HepG2 (cell line): ENCODE results near the gene MTMR4. TPM values are rescaled to one million over a fixed set of nuclear protein-coding genes. Genes with fewer than 3 reads are reported as not detected.

ENCODE experiments used
- CENPT ChIP-seq: sonication (generic); formaldehyde crosslinking; IDR thresholded peaks from 2 replicates; pipeline ENCODE4 v1.8.0; 2022; ENCODE audit warnings: low read depth, mild to moderate bottlenecking, moderate library complexity, missing genetic modification reagents
- MAZ ChIP-seq, 2 experiments: sonication (generic) in 1 of 2; formaldehyde crosslinking in 1 of 2; IDR thresholded peaks; 2 replicates each; pipeline versions ENCODE4 v1.5.0 to v1.6.1; 2012 to 2020; ENCODE audit warnings: low read depth in 2 of 2, mild to moderate bottlenecking in 2 of 2, borderline replicate concordance in 1 of 2, improper control_type of control experiment in 1 of 2, low read length in 1 of 2, missing genetic modification reagents in 1 of 2, moderate library complexity in 1 of 2
- NPAS2 ChIP-seq: sonication (generic); formaldehyde crosslinking; IDR thresholded peaks from 2 replicates; pipeline ENCODE4 v1.8.0; 2022; ENCODE audit warnings: mild to moderate bottlenecking, missing genetic modification reagents, borderline replicate concordance
- NR2F6 ChIP-seq, 2 experiments: IDR thresholded peaks; 2 replicates each; pipeline ENCODE4 v1.6.1; 2016; ENCODE audit warnings: antibody characterized with exemption in 1 of 2, mild to moderate bottlenecking in 1 of 2
- PTBP1 ChIP-seq: fragments of 200-400 bp; formaldehyde crosslinking; IDR thresholded peaks from 2 replicates; pipeline ENCODE4 v1.6.1; 2018; ENCODE audit warnings: low read length, low read depth; ENCODE audit not compliant: poor library complexity, severe bottlenecking
- REXO4 ChIP-seq: sonication (generic); formaldehyde crosslinking; IDR thresholded peaks from 2 replicates; pipeline ENCODE4 v1.8.0; 2022; ENCODE audit warnings: missing genetic modification reagents, mild to moderate bottlenecking, borderline replicate concordance
- RORA ChIP-seq: sonication (generic); formaldehyde crosslinking; IDR thresholded peaks from 2 replicates; pipeline ENCODE4 v1.5.0; 2020; ENCODE audit warnings: mild to moderate bottlenecking, missing genetic modification reagents, moderate library complexity
- SAFB2 ChIP-seq: sonication (generic); formaldehyde crosslinking; IDR thresholded peaks from 2 replicates; pipeline ENCODE4 v1.5.1; 2020; ENCODE audit warnings: missing genetic modification reagents, low read depth, mild to moderate bottlenecking, borderline replicate concordance
- SMAD3 ChIP-seq: sonication (generic); formaldehyde crosslinking; IDR thresholded peaks from 2 replicates; pipeline ENCODE4 v1.4.0; 2020; ENCODE audit warnings: missing genetic modification reagents
- SMC3 ChIP-seq: IDR thresholded peaks from 2 replicates; pipeline ENCODE4 v1.6.1; 2011; ENCODE audit warnings: low read length, improper control_type of control experiment
- SP4 ChIP-seq: sonication (generic); formaldehyde crosslinking; IDR thresholded peaks from 2 replicates; pipeline ENCODE4 v1.8.1; 2023; ENCODE audit warnings: mild to moderate bottlenecking, missing genetic modification reagents
- SRY ChIP-seq: sonication (generic); formaldehyde crosslinking; IDR thresholded peaks from 2 replicates; pipeline ENCODE4 v1.8.0; 2022; ENCODE audit warnings: mild to moderate bottlenecking, missing genetic modification reagents
- TBL1XR1 ChIP-seq: fragments of 150-350 bp; IDR thresholded peaks from 2 replicates; pipeline ENCODE4 v1.6.1; 2014; ENCODE audit warnings: borderline replicate concordance, low read length; ENCODE audit not compliant: partially characterized antibody
- TP53 ChIP-seq: sonication (generic); formaldehyde crosslinking; conservative IDR thresholded peaks from 2 replicates; pipeline ENCODE4 v1.4.0; 2020; ENCODE audit warnings: missing genetic modification reagents
- ZBTB21 ChIP-seq: sonication (generic); formaldehyde crosslinking; IDR thresholded peaks from 2 replicates; pipeline ENCODE4 v1.4.0; 2020; ENCODE audit warnings: missing genetic modification reagents
- ZFP36L2 ChIP-seq: sonication (generic); formaldehyde crosslinking; IDR thresholded peaks from 2 replicates; pipeline ENCODE4 v1.4.0; 2020; ENCODE audit warnings: missing genetic modification reagents
- ZFYVE20 ChIP-seq: sonication (generic); formaldehyde crosslinking; IDR thresholded peaks from 2 replicates; pipeline ENCODE4 v1.8.0; 2023; ENCODE audit warnings: low read depth, mild to moderate bottlenecking, moderate library complexity, missing genetic modification reagents, borderline replicate concordance
- ZMYM2 ChIP-seq: sonication (generic); formaldehyde crosslinking; IDR thresholded peaks from 2 replicates; pipeline ENCODE4 v1.8.0; 2022; ENCODE audit warnings: mild to moderate bottlenecking, missing genetic modification reagents
- ZNF776 ChIP-seq: sonication (generic); formaldehyde crosslinking; IDR thresholded peaks from 2 replicates; pipeline ENCODE4 v1.4.0; 2020; ENCODE audit warnings: mild to moderate bottlenecking, missing genetic modification reagents
- ZNF792 ChIP-seq: IDR thresholded peaks from 2 replicates; pipeline ENCODE4 v1.6.1; 2016
- ZSCAN22 ChIP-seq: sonication (generic); formaldehyde crosslinking; IDR thresholded peaks from 2 replicates; pipeline ENCODE4 v1.4.0; 2020; ENCODE audit warnings: mild to moderate bottlenecking, missing genetic modification reagents
- ZSCAN29 ChIP-seq: sonication (generic); formaldehyde crosslinking; conservative IDR thresholded peaks from 2 replicates; pipeline ENCODE4 v1.4.0; 2020; ENCODE audit warnings: mild to moderate bottlenecking, missing genetic modification reagents
- polyA plus RNA-seq, 8 experiments: library from polyadenylated mRNA; depleted of rRNA in 3 of 8; stranded (reverse) in 7 of 8; unstranded in 1 of 8; fragments of >200 nt; fragmentation: Illumina TruSeq in 4 of 8; extraction: Trizol in 4 of 8; gene quantifications; 2 replicates each; pipeline versions ENCODE4 v1.2.1 to v1.2.3, GENCODE V29; 2011 to 2016; ENCODE audit warnings: low read depth in 4 of 8, missing spikeins in 1 of 8, mixed read lengths in 1 of 8; ENCODE audit not compliant: insufficient read depth in 1 of 8
- total RNA-seq, 5 experiments: library from RNA; depleted of rRNA; stranded (reverse); fragments of >200 nt; fragmentation: Illumina TruSeq; extraction: Trizol; gene quantifications; 2 replicates each; pipeline ENCODE4 v1.2.3, GENCODE V29; 2016; ENCODE audit warnings: low read depth in 1 of 5
- TF ChIP-seq, protein P1 (sequence below): sonication (generic); formaldehyde crosslinking; IDR thresholded peaks from 2 replicates; pipeline ENCODE4 v1.4.0; 2020; ENCODE audit warnings: missing genetic modification reagents
- TF ChIP-seq, protein P2 (sequence below): sonication (generic); formaldehyde crosslinking; IDR thresholded peaks from 2 replicates; pipeline ENCODE4 v1.5.0; 2020; ENCODE audit warnings: missing genetic modification reagents
- TF ChIP-seq, protein P3 (sequence below): sonication (generic); formaldehyde crosslinking; IDR thresholded peaks from 2 replicates; pipeline ENCODE4 v1.8.0; 2022; ENCODE audit warnings: mild to moderate bottlenecking, missing genetic modification reagents, borderline replicate concordance

The MTMR4 gene
- total and polyA plus RNA-seq, 2 of the 13 experiments (the other 11 are each of a cell fraction or from before 2014, with no cell fraction given) = 62.5 to 65.1 TPM

DNA sequence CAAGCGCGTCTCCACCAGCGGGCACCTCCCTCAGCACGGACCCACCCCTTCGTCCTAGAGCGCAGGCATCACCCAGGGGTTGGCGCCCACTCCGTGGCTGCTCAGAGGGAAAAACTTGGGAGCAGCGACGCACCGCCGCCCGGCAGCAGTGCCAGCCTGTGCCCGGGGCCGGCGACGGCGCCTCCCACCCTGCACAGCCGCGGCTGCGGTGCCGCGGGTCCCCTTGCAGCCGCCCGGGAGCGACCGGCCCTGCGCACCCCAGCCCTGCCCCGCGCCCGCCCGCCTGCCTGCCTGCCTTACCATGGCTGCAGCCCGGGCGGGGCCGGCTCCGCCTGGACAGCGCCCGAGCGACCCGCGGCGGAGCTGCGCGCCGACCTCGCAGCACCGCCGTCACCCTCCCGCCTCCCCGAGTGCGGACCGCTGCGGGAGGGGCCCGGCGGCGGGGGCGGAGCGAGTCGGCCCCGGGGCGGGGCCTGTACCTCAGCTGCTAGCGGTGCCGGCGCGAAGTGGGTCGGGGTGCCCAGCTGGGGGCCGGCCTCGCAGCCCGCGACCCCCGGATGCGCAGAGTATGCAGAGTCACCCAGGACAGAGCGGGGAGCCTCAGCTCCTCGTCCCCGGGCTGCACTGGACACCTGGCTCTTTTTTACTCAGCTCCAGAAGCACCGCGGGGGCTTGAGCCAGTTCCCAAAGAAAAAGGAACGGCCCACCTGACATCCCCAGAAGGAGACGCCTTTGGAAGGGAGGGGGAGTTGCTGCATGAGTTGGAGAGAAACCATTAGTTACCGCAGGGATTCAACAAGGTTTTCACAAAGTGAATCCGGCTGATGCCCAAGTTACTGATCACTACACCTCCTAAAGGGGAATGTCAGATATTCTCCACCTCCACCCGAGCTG, 17.5 kb upstream of the MTMR4 start (continued):
- TF ChIP-seq, protein P1, sequence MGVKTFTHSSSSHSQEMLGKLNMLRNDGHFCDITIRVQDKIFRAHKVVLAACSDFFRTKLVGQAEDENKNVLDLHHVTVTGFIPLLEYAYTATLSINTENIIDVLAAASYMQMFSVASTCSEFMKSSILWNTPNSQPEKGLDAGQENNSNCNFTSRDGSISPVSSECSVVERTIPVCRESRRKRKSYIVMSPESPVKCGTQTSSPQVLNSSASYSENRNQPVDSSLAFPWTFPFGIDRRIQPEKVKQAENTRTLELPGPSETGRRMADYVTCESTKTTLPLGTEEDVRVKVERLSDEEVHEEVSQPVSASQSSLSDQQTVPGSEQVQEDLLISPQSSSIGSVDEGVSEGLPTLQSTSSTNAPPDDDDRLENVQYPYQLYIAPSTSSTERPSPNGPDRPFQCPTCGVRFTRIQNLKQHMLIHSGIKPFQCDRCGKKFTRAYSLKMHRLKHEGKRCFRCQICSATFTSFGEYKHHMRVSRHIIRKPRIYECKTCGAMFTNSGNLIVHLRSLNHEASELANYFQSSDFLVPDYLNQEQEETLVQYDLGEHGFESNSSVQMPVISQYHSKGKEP (CRISPR knock-in tag) = no peak
- TF ChIP-seq ZMYM2 (CRISPR knock-in tag) (no peak), RORA (no peak), ZNF792 (CRISPR knock-in tag) (no peak), ZNF776 (CRISPR knock-in tag) (no peak), SRY (CRISPR knock-in tag) (no peak), SP4 (CRISPR knock-in tag) (0 out of 2 replicates have a peak, but pooled peaks have one; percentile 27), SMC3 (no peak), ZBTB21 (no peak), TBL1XR1 (no peak), NPAS2 (no peak), PTBP1 (no peak), MAZ (IDR thresholded peaks at IDR 0.05; ENCODE audit: borderline replicate concordance, low read depth, low read length) (0 out of 2 replicates have a peak, but pooled peaks have one; percentile 53), MAZ (CRISPR knock-in tag; IDR thresholded peaks at IDR 0.05; ENCODE audit: low read depth) (peak; percentile 54; the same call in 1 of the 2 replicates), SMAD3 (CRISPR knock-in tag) (no peak), ZSCAN22 (CRISPR knock-in tag) (no peak), CENPT (CRISPR knock-in tag) (no peak), REXO4 (CRISPR knock-in tag) (no peak), ZSCAN29 (no peak), ZFYVE20 (no peak), ZFP36L2 (no peak), TP53 (CRISPR knock-in tag) (no peak), SAFB2 (CRISPR knock-in tag) (peak; percentile 79; the same call in 1 of the 2 replicates), NR2F6 (IDR thresholded peaks at IDR 0.05) (no peak), NR2F6 (CRISPR knock-in tag; IDR thresholded peaks at IDR 0.05) (no peak)
- TF ChIP-seq, protein P2, sequence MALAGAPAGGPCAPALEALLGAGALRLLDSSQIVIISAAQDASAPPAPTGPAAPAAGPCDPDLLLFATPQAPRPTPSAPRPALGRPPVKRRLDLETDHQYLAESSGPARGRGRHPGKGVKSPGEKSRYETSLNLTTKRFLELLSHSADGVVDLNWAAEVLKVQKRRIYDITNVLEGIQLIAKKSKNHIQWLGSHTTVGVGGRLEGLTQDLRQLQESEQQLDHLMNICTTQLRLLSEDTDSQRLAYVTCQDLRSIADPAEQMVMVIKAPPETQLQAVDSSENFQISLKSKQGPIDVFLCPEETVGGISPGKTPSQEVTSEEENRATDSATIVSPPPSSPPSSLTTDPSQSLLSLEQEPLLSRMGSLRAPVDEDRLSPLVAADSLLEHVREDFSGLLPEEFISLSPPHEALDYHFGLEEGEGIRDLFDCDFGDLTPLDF (CRISPR knock-in tag) = no peak
- TF ChIP-seq, protein P3, sequence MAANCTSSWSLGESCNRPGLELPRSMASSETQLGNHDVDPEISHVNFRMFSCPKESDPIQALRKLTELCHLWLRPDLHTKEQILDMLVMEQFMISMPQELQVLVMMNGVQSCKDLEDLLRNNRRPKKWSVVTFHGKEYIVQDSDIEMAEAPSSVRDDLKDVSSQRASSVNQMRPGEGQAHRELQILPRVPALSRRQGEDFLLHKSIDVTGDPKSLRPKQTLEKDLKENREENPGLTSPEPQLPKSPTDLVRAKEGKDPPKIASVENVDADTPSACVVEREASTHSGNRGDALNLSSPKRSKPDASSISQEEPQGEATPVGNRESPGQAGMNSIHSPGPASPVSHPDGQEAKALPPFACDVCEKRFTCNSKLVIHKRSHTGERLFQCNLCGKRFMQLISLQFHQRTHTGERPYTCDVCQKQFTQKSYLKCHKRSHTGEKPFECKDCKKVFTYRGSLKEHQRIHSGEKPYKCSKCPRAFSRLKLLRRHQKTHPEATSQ (CRISPR knock-in tag) = no peak
